COLO829 (cell line): Measurements from ENCODE around the gene XPO6.

Experiments used
- DNase-seq: peaks from one replicate; pipeline ENCODE4 v3.0.0; 2012; ENCODE audit warnings: low spot score

The XPO6 gene

GRCh38 chr16:28062261-28062846 is 149.4 kb downstream of the XPO6 start:
- DNase-seq, result no peak

- no peak for DNase-seq
Measured at GRCh38 chr16:28061352-28062101, 150.2 kb downstream of the XPO6 start.

GRCh38 chr16:28059841-28060575 is 151.8 kb downstream of the XPO6 start:
- DNase-seq, result no peak

GRCh38 chr16:28058839-28059589 is 152.8 kb downstream of the XPO6 start:
- DNase-seq, result no peak

GRCh38 chr16:28057949-28058348 is 153.8 kb downstream of the XPO6 start:
- no peak for DNase-seq

- no peak for DNase-seq
Measured at GRCh38 chr16:28053461-28053860, 158.3 kb downstream of the XPO6 start.

- DNase-seq, result no peak
Measured at GRCh38 chr16:28052274-28053128, 159.3 kb downstream of the XPO6 start.

- DNase-seq, result no peak
Measured at GRCh38 chr16:28051486-28051885, 160.3 kb downstream of the XPO6 start.
